Thoracic aorta (tissue), 2 donors: ENCODE results near the gene RHPN2. TPM values are rescaled to one million over a fixed set of nuclear protein-coding genes. Genes with fewer than 3 reads are reported as not detected.

Source experiments
- ATAC-seq: fragments of 150-250 bp; one replicate; pipeline ENCODE4 v1.8.0; 2017; ENCODE audit warnings: low read depth; ENCODE audit not compliant: insufficient number of reproducible peaks, low FRiP score
- DNase-seq: peaks from one replicate; pipeline ENCODE4 v3.0.0-alpha.2; 2020; ENCODE audit warnings: low spot score
- H3K27ac ChIP-seq, 2 donors: fragments of 200-600 bp; sonication (generic); 1 replicate in 1 of 2; 2 replicates in 1 of 2; pipeline ENCODE4 v1.5.1; 2016; ENCODE audit warnings: mild to moderate bottlenecking in 2 of 2, moderate library complexity in 2 of 2
- H3K27me3 ChIP-seq: fragments of 200-600 bp; sonication (generic); replicated peaks from 2 replicates; pipeline ENCODE4 v1.6.0; 2016; ENCODE audit warnings: mild to moderate bottlenecking; ENCODE audit not compliant: insufficient read depth
- H3K36me3 ChIP-seq: fragments of 200-600 bp; sonication (generic); one replicate; pipeline ENCODE4 v1.5.1; 2016
- H3K4me1 ChIP-seq, 2 donors: fragments of 200-600 bp; sonication (generic); 1 replicate in 1 of 2; 2 replicates in 1 of 2; pipeline versions ENCODE4 v1.5.1 to v1.6.0; 2016; ENCODE audit warnings: low read depth in 2 of 2, mild to moderate bottlenecking in 1 of 2; ENCODE audit not compliant: control insufficient read depth in 1 of 2
- H3K4me3 ChIP-seq: fragments of 200-600 bp; sonication (generic); 2 replicates; pipeline ENCODE4 v1.5.1; 2016; ENCODE audit warnings: mild to moderate bottlenecking
- H3K9me3 ChIP-seq: fragments of 200-600 bp; sonication (generic); 2 replicates; pipeline ENCODE4 v1.5.1; 2016
- CTCF ChIP-seq: fragments of 200-600 bp; sonication (generic); IDR thresholded peaks from one replicate; pipeline ENCODE4 v1.5.1; 2019; ENCODE audit warnings: antibody characterized with exemption
- total RNA-seq, 2 donors: library from RNA; depleted of rRNA; stranded (reverse); fragments of >200 nt; gene quantifications; one replicate each; pipeline versions ENCODE4 v1.1.0 to v1.2.3, GENCODE V29; 2016

RHPN2 gene
- total RNA-seq, 2 donors from 2014 or later, result 0.81 to 2.4 TPM

DNA sequence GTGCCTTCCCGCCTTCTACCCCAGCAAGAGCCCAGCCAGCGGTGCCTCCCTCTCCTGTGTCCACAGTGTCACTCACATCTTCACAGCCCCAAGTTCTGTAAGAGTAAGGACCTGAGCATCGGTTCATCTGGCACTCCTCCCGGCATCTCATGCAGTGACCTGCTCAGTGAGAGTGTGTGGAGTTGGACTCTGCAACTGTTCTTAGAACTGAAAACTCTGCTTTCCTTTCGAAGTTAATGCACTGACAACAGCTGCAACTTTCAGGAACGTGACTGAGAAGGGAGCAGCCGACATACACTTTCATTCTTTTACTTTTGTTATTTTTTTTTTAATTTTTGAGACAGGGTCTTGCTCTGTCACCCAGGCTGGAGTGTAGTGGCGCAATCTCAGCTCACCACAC lies 134.1 kb downstream of the RHPN2 start:
- Histone ChIP-seq H3K27ac (no peak overlapping the region), H3K4me1 (no peaks in the 10 kb centered on the region), H3K27me3 (no peaks in the 10 kb centered on the region), H3K4me3 (no peak overlapping the region), H3K9me3 (no peaks in the 10 kb centered on the region), H3K36me3 (peaks cover 17% of the 10 kb centered on the region)
- ATAC-seq, result no peak
- DNase-seq, result no peak
- no peak for TF ChIP-seq CTCF

DNA sequence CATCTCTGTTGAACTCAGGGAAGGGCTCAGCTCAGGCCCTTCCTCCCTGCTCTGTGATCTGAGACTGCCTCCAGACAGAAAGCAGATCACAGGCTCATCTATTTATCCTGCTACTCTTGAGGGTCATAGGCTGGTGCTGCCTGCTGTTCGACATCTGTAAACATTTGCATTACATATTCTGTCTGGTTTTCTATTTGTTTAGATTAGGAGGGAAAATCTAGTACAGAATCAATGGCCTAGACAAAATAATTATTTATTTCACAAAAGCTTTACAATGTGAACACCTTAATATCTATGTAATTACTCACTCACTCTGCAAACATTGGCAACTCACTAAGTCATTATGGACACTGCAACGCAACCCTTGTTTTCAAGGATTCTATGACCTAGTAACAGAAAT lies 135.9 kb downstream of the RHPN2 start:
- no peaks in the 10 kb centered on the region for H3K4me1 ChIP-seq
- TF ChIP-seq CTCF, result no peak
- no peaks in the 10 kb centered on the region for H3K9me3 ChIP-seq
- H3K36me3 ChIP-seq, result peaks cover 17% of the 10 kb centered on the region
- H3K27me3 ChIP-seq, result no peaks in the 10 kb centered on the region
- ATAC-seq, result no peak
- no peak overlapping the region for H3K4me3 ChIP-seq
- no peak overlapping the region for H3K27ac ChIP-seq
- DNase-seq, result no peak

Other genes with a start within 250 kb of the RHPN2 start
- under 1 TPM in 1 of 2 donors, not detected in 1; 0.56 TPM for gene SLC7A9, start 195.1 kb downstream of the RHPN2 start, total RNA-seq
- gene CEP89, start 92.9 kb downstream of the RHPN2 start, total RNA-seq, result 10 to 100 TPM; 20.5 to 26.1 TPM
- under 1 TPM in 1 of 2 donors, not detected in 1; 0.28 TPM for gene FAAP24, start 92.6 kb downstream of the RHPN2 start, total RNA-seq
- gene GPATCH1, start 16.3 kb upstream of the RHPN2 start, total RNA-seq, result 1 to 10 TPM; 6.5 to 6.6 TPM
- gene WDR88, start 67.2 kb upstream of the RHPN2 start, total RNA-seq, result not detected
- gene LRP3, start 129.4 kb upstream of the RHPN2 start, total RNA-seq, result 10 to 100 TPM; 32.2 to 50.9 TPM
- gene SLC7A10, start 161.0 kb upstream of the RHPN2 start, total RNA-seq, result not detected
- gene CEBPA, start 237.6 kb upstream of the RHPN2 start, total RNA-seq, result 1 to 10 TPM; 4.7 to 4.9 TPM